Fibroblast of lung (primary cell): Measurements from ENCODE around the gene CHST13. TPM values are rescaled to one million over a fixed set of nuclear protein-coding genes. Genes with fewer than 3 reads are reported as not detected.

Experiments used
- DNase-seq, 2 donors: peaks; one replicate each; pipeline versions ENCODE4 v3.0.0 to v3.0.0-alpha.2; 2010; ENCODE audit warnings: low read depth in 2 of 2
- H2AFZ ChIP-seq: 2 replicates; pipeline ENCODE4 v1.5.1; 2012; ENCODE audit warnings: low read length, control low read depth, inconsistent platforms
- H3K27ac ChIP-seq: 2 replicates; pipeline ENCODE4 v1.5.1; 2011; ENCODE audit warnings: low read length, control low read depth; ENCODE audit not compliant: insufficient read depth
- H3K27me3 ChIP-seq: 2 replicates; pipeline ENCODE4 v1.5.1; 2011; ENCODE audit warnings: mild to moderate bottlenecking, low read length; ENCODE audit not compliant: control insufficient read depth, insufficient read depth
- H3K36me3 ChIP-seq: 2 replicates; pipeline ENCODE4 v1.5.1; 2011; ENCODE audit warnings: low read length; ENCODE audit not compliant: control insufficient read depth, insufficient read depth
- H3K4me1 ChIP-seq: 2 replicates; pipeline ENCODE4 v1.5.1; 2011; ENCODE audit warnings: low read length; ENCODE audit not compliant: control insufficient read depth, insufficient read depth; ENCODE audit errors: extremely low read depth
- H3K4me2 ChIP-seq: 2 replicates; pipeline ENCODE4 v1.5.1; 2011; ENCODE audit warnings: low read length, control low read depth; ENCODE audit not compliant: insufficient read depth; ENCODE audit errors: extremely low read depth
- H3K4me3 ChIP-seq, 4 experiments: fragments of 200-600 bp in 1 of 4; sonication (generic) in 1 of 4; replicated peaks in 1 of 4; 2 replicates each; pipeline ENCODE4 v1.5.1; 2011 to 2016; ENCODE audit warnings: low read length in 4 of 4, low read depth in 3 of 4, mild to moderate bottlenecking in 3 of 4, control low read depth in 2 of 4, inconsistent platforms in 1 of 4, mixed read lengths in 1 of 4; ENCODE audit not compliant: insufficient read depth in 1 of 4; ENCODE audit errors: control extremely low read depth in 1 of 4
- H3K79me2 ChIP-seq: 2 replicates; pipeline ENCODE4 v1.5.1; 2012; ENCODE audit warnings: mild to moderate bottlenecking, low read length, inconsistent platforms; ENCODE audit not compliant: control insufficient read depth, insufficient read depth
- H3K9ac ChIP-seq: 2 replicates; pipeline ENCODE4 v1.5.1; 2011; ENCODE audit warnings: mild to moderate bottlenecking, low read length, control low read depth; ENCODE audit not compliant: insufficient read depth
- H3K9me3 ChIP-seq: 2 replicates; pipeline ENCODE4 v1.5.1; 2012; ENCODE audit warnings: low read depth, low read length; ENCODE audit not compliant: control insufficient read depth, insufficient read depth
- H4K20me1 ChIP-seq: 2 replicates; pipeline ENCODE4 v1.5.1; 2011; ENCODE audit warnings: low read length; ENCODE audit not compliant: control insufficient read depth, insufficient read depth; ENCODE audit errors: extremely low read depth
- CTCF ChIP-seq, 2 donors: IDR thresholded peaks in 1 of 2; conservative IDR thresholded peaks in 1 of 2; 1 replicate in 1 of 2; 2 replicates in 1 of 2; pipeline ENCODE4 v1.5.1; 2011 to 2012; ENCODE audit warnings: low read length in 2 of 2, control low read depth in 1 of 2, inconsistent platforms in 1 of 2, low read depth in 1 of 2, mild to moderate bottlenecking in 1 of 2
- EZH2 ChIP-seq: IDR thresholded peaks from 2 replicates; pipeline ENCODE4 v1.5.1; 2012; ENCODE audit warnings: low read length, control low read depth, mild to moderate bottlenecking; ENCODE audit errors: missing control alignments
- polyA plus RNA-seq, 2 donors: library from polyadenylated mRNA; depleted of rRNA in 1 of 2; stranded (reverse) in 1 of 2; unstranded in 1 of 2; fragments of >200 nt; gene quantifications; 2 replicates each; pipeline ENCODE4 v1.2.1, GENCODE V29; 2011 to 2012; ENCODE audit warnings: missing spikeins in 1 of 2
- total RNA-seq: library from RNA; depleted of rRNA; stranded (reverse); fragments of >200 nt; gene quantifications from 2 replicates; pipeline ENCODE4 v1.2.1, GENCODE V29; 2014

The CHST13 gene
- total and polyA plus RNA-seq, 2 donors (not counting 1 experiment from before 2014, with no cell fraction given) = under 0.01 TPM; not detected in 1

- Histone ChIP-seq H3K9me3 (no peaks in the 10 kb centered on the region), H3K79me2 (no peaks in the 10 kb centered on the region), H3K4me3 (no peak overlapping the region), H3K36me3 (no peaks in the 10 kb centered on the region), H3K4me1 (no peaks in the 10 kb centered on the region), H4K20me1 (no peaks in the 10 kb centered on the region), H3K27ac (no peak overlapping the region), H3K27me3 (peaks cover 11% of the 10 kb centered on the region), H3K9ac (no peak overlapping the region), H3K4me2 (no peak overlapping the region), H2AFZ (no peak overlapping the region)
- no peak for DNase-seq
- TF ChIP-seq CTCF (conservative IDR thresholded peaks at IDR 0.05 in 1 of 2, IDR thresholded peaks at IDR 0.05 in 1 of 2; ENCODE audit: low read depth in 1 of 2, low read length in 2 of 2) = no peak
- no peak for TF ChIP-seq EZH2
Measured at GRCh38 chr3:126516936-126517290, 7.0 kb upstream of the CHST13 start.

GRCh38 chr3:126517291-126517951, 6.5 kb upstream of the CHST13 start, which contains the start of gene UROC1:
Gene UROC1 (minus strand): TSS chr3:126517773. CDS start chr3:126517719, 54 bp downstream.
- Histone ChIP-seq H3K27me3 (peaks cover 11% of the 10 kb centered on the region), H3K79me2 (no peaks in the 10 kb centered on the region), H3K9me3 (no peaks in the 10 kb centered on the region), H3K27ac (no peak within 1 kb of the TSS), H3K4me2 (no peak within 1 kb of the TSS), H3K4me1 (no peaks in the 10 kb centered on the region), H2AFZ (no peak within 1 kb of the TSS), H3K4me3 (no peak within 1 kb of the TSS), H3K9ac (no peak within 1 kb of the TSS), H3K36me3 (no peaks in the 10 kb centered on the region), H4K20me1 (no peaks in the 10 kb centered on the region)
- no peak for DNase-seq
- TF ChIP-seq CTCF (conservative IDR thresholded peaks at IDR 0.05 in 1 of 2, IDR thresholded peaks at IDR 0.05 in 1 of 2; ENCODE audit: low read depth in 1 of 2, low read length in 2 of 2) (no peak), EZH2 (no peak)

- no peak for DNase-seq
- no peak overlapping the region for H2AFZ ChIP-seq
- H3K79me2 ChIP-seq = no peaks in the 10 kb centered on the region
- H3K36me3 ChIP-seq = no peaks in the 10 kb centered on the region
- H3K4me1 ChIP-seq = no peaks in the 10 kb centered on the region
- no peak overlapping the region for H3K4me3 ChIP-seq
- peaks cover 16% of the 10 kb centered on the region for H3K27me3 ChIP-seq
- TF ChIP-seq EZH2 = no peak
- no peak for TF ChIP-seq CTCF (conservative IDR thresholded peaks at IDR 0.05 in 1 of 2, IDR thresholded peaks at IDR 0.05 in 1 of 2; ENCODE audit: low read depth in 1 of 2, low read length in 2 of 2)
- H3K9ac ChIP-seq = no peak overlapping the region
- H3K9me3 ChIP-seq = no peaks in the 10 kb centered on the region
- H4K20me1 ChIP-seq = no peaks in the 10 kb centered on the region
- no peak overlapping the region for H3K4me2 ChIP-seq
- H3K27ac ChIP-seq = no peak overlapping the region
Measured at GRCh38 chr3:126517986-126518778, 5.8 kb upstream of the CHST13 start.
